Measurements from ENCODE around the gene CEP164.

- TF ChIP-seq CTCF (conservative IDR thresholded peaks at IDR 0.05; ENCODE audit: low read depth, low read length) = no peak
- TF ChIP-seq POLR2A (IDR thresholded peaks at IDR 0.05; ENCODE audit: low read depth, low read length) = no peak
- no peak for TF ChIP-seq ELK1 (IDR thresholded peaks at IDR 0.05; ENCODE audit: borderline replicate concordance, low read depth, low read length)
- TF ChIP-seq CHD1 (IDR thresholded peaks at IDR 0.05; ENCODE audit: low read depth, low read length) = no peak
- no peak for TF ChIP-seq MAZ (IDR thresholded peaks at IDR 0.05; ENCODE audit: borderline replicate concordance, low read depth, low read length)
- TF ChIP-seq RAD21 (IDR thresholded peaks at IDR 0.05; ENCODE audit: low read length) = no peak
Observed at GRCh38 chr11:117284053-117284452, 43.6 kb upstream of the CEP164 start.

Measured in IMR-90 (cell line).